K562 (cell line): ENCODE data around the gene CCDC28B. TPM values are rescaled to one million over a fixed set of nuclear protein-coding genes. Genes with fewer than 3 reads are reported as not detected.

ENCODE experiments used
- ATF6 ChIP-seq: sonication (generic); formaldehyde crosslinking; IDR thresholded peaks from 2 replicates; pipeline ENCODE4 v1.4.0; 2020; ENCODE audit warnings: mild to moderate bottlenecking, missing genetic modification reagents
- BACH1 ChIP-seq: fragments of 200-800 bp; sonication (Bioruptor generic); IDR thresholded peaks from 2 replicates; pipeline ENCODE4 v1.6.1; 2016; ENCODE audit warnings: missing genetic modification characterization, missing compliant biosample characterization
- C11orf30 ChIP-seq: fragments of 450-650 bp; IDR thresholded peaks from 2 replicates; pipeline ENCODE4 v1.6.1; 2016; ENCODE audit warnings: low read depth, mild to moderate bottlenecking
- CBFB ChIP-seq: sonication (generic); formaldehyde crosslinking; IDR thresholded peaks from 2 replicates; pipeline ENCODE4 v1.4.0; 2020; ENCODE audit warnings: mild to moderate bottlenecking, missing genetic modification reagents
- CC2D1A ChIP-seq: fragments of 450-650 bp; IDR thresholded peaks from 2 replicates; pipeline ENCODE4 v1.6.1; 2017; ENCODE audit warnings: mild to moderate bottlenecking
- DIDO1 ChIP-seq: fragments of 450-650 bp; IDR thresholded peaks from 2 replicates; pipeline ENCODE4 v1.6.1; 2016; ENCODE audit warnings: low read depth, missing biosample characterization, missing genetic modification characterization
- KAT7 ChIP-seq: sonication (generic); formaldehyde crosslinking; IDR thresholded peaks from 2 replicates; pipeline ENCODE4 v1.8.0; 2022; ENCODE audit warnings: missing genetic modification reagents, mild to moderate bottlenecking, borderline replicate concordance
- MECOM ChIP-seq: fragments of 250-450 bp; sonication (Bioruptor Pico); IDR thresholded peaks from 2 replicates; pipeline ENCODE4 v1.8.0; 2022; ENCODE audit warnings: inconsistent platforms
- NCOA2 ChIP-seq, 2 experiments: fragments of 450-650 bp; IDR thresholded peaks; 2 replicates each; pipeline ENCODE4 v1.6.1; 2018; ENCODE audit warnings: mild to moderate bottlenecking in 2 of 2, moderate library complexity in 1 of 2; ENCODE audit not compliant: partially characterized antibody in 2 of 2
- NFE2L1 ChIP-seq: fragments of 450-650 bp; IDR thresholded peaks from 2 replicates; pipeline ENCODE4 v1.6.1; 2016; ENCODE audit warnings: missing genetic modification characterization, low read depth, mild to moderate bottlenecking, missing compliant biosample characterization, moderate library complexity, borderline replicate concordance
- NUFIP1 ChIP-seq: fragments of 450-650 bp; IDR thresholded peaks from 2 replicates; pipeline ENCODE4 v1.6.1; 2018; ENCODE audit not compliant: partially characterized antibody
- PTBP1 ChIP-seq: fragments of 200-400 bp; formaldehyde crosslinking; IDR thresholded peaks from 2 replicates; pipeline ENCODE4 v1.6.1; 2017; ENCODE audit warnings: low read depth, low read length
- SRSF1 ChIP-seq: fragments of 200-400 bp; formaldehyde crosslinking; IDR thresholded peaks from 2 replicates; pipeline ENCODE4 v1.6.1; 2017; ENCODE audit warnings: mild to moderate bottlenecking, low read depth, low read length, moderate library complexity
- SRSF3 ChIP-seq: fragments of 200-400 bp; formaldehyde crosslinking; IDR thresholded peaks from 2 replicates; pipeline ENCODE4 v1.6.1; 2016; ENCODE audit warnings: mild to moderate bottlenecking, low read length, moderate library complexity; ENCODE audit not compliant: insufficient read depth
- TEAD2 ChIP-seq: fragments of 450-650 bp; IDR thresholded peaks from 2 replicates; pipeline ENCODE4 v1.6.1; 2016; ENCODE audit warnings: missing genetic modification characterization, control low read depth, missing compliant biosample characterization
- ZKSCAN1 ChIP-seq: fragments of 150-350 bp; IDR thresholded peaks from 2 replicates; pipeline ENCODE4 v1.6.1; 2016; ENCODE audit warnings: low read depth, low read length
- ZNF124 ChIP-seq: sonication (generic); formaldehyde crosslinking; IDR thresholded peaks from 2 replicates; pipeline ENCODE4 v1.8.1; 2022; ENCODE audit warnings: missing genetic modification reagents
- ZNF274 ChIP-seq: IDR thresholded peaks from 2 replicates; pipeline ENCODE4 v1.6.1; 2011; ENCODE audit warnings: low read depth, mild to moderate bottlenecking, low read length, moderate library complexity, borderline replicate concordance
- ZNF3 ChIP-seq: fragments of 250-450 bp; sonication (Bioruptor Pico); IDR thresholded peaks from 2 replicates; pipeline ENCODE4 v1.5.0; 2021; ENCODE audit warnings: mild to moderate bottlenecking, moderate library complexity
- ZNF592 ChIP-seq: fragments of 450-650 bp; IDR thresholded peaks from 2 replicates; pipeline ENCODE4 v1.6.1; 2017; ENCODE audit warnings: antibody characterized with exemption, mild to moderate bottlenecking
- ZNF695 ChIP-seq: fragments of 450-650 bp; formaldehyde crosslinking; IDR thresholded peaks from 2 replicates; pipeline ENCODE4 v1.4.0; 2020; ENCODE audit warnings: mild to moderate bottlenecking, moderate library complexity
- ZNF696 ChIP-seq: fragments of 250-450 bp; sonication (Bioruptor Pico); conservative IDR thresholded peaks from 2 replicates; pipeline ENCODE4 v1.4.0; 2020; ENCODE audit warnings: mild to moderate bottlenecking, moderate library complexity
- ZNF77 ChIP-seq: fragments of 250-450 bp; sonication (Bioruptor Pico); IDR thresholded peaks from 2 replicates; pipeline ENCODE4 v1.5.0; 2020
- polyA plus RNA-seq, 8 experiments: library from polyadenylated mRNA; depleted of rRNA in 4 of 8; stranded (reverse) in 5 of 8; unstranded in 3 of 8; fragments of >200 nt; fragmentation: Nextera tagmentation in 2 of 8; fragmentation: Illumina TruSeq in 1 of 8; extraction: Ambion mirVana in 2 of 8; extraction: Trizol in 1 of 8; gene quantifications; 2 replicates each; pipeline versions ENCODE4 v1.2.1 to v1.2.3, GENCODE V29; 2011 to 2014; ENCODE audit warnings: inconsistent platforms in 1 of 8, missing spikeins in 1 of 8
- total RNA-seq, 7 experiments: library from RNA; depleted of rRNA in 6 of 7; stranded (reverse); fragments of >200 nt in 6 of 7; fragmentation: Illumina TruSeq in 2 of 7; extraction: Trizol in 2 of 7; gene quantifications; 2 replicates each; pipeline versions ENCODE4 v1.2.1 to v1.2.3, GENCODE V29; 2011 to 2021; ENCODE audit warnings: low replicate concordance in 1 of 7

Gene CCDC28B
- total and polyA plus RNA-seq, 9 of the 15 experiments (the other 6 are each of a cell fraction or from before 2014, with no cell fraction given) = 5.7 to 54.5 (median 31.7) TPM

GRCh38 chr1:32200226-32201010 lies at the start of gene CCDC28B (continued):
- TF ChIP-seq NCOA2 (IDR thresholded peaks at IDR 0.05; ENCODE audit: partially characterized antibody in 2 of 2) = no peak
- no peak for TF ChIP-seq KAT7 (CRISPR knock-in tag)
- TF ChIP-seq CC2D1A = no peak
- TF ChIP-seq C11orf30 = no peak
- no peak for TF ChIP-seq ZNF695 (CRISPR knock-in tag)
- TF ChIP-seq ZNF77 = no peak
- TF ChIP-seq SRSF1 = no peak
- TF ChIP-seq NUFIP1 = no peak
- no peak for TF ChIP-seq MECOM (CRISPR knock-in tag)
- no peak for TF ChIP-seq ZNF274
- no peak for TF ChIP-seq PTBP1
- TF ChIP-seq DIDO1 (tag) = no peak
- no peak for TF ChIP-seq ZNF696 (CRISPR knock-in tag)
- TF ChIP-seq ZNF124 (CRISPR knock-in tag) = no peak
- peak; percentile 42; the same call in 1 of the 2 replicates for TF ChIP-seq TEAD2
- no peak for TF ChIP-seq SRSF3
- TF ChIP-seq ATF6 (CRISPR knock-in tag) = peak; percentile 87; the same call in 1 of the 2 replicates
- peak; percentile 92 for TF ChIP-seq ZNF592
- TF ChIP-seq NFE2L1 (tag) = no peak
- TF ChIP-seq CBFB (CRISPR knock-in tag) = no peak
- peak; percentile 59; the same call in 1 of the 2 replicates for TF ChIP-seq BACH1 (tag)
- no peak for TF ChIP-seq ZKSCAN1
- no peak for TF ChIP-seq ZNF3 (CRISPR knock-in tag)
